Measurements from ENCODE around the gene NCF4. TPM values are rescaled to one million over a fixed set of nuclear protein-coding genes. Genes with fewer than 3 reads are reported as not detected.
A peak's percentile ranks its signal among the peaks of the same experiment; 100 is the strongest.

NCF4 gene
- total RNA-seq (10 to 100 TPM in 2 of 9 donors, 1 to 10 TPM in 7; 1.9 to 33.3 (median 4.5) TPM), polyA plus RNA-seq (1 to 10 TPM; 3.4 to 5.9 TPM)
- long read RNA-seq, donor 1, partial matches to known transcripts = 0 of 2 reads
- long read RNA-seq, donor 1, other reads (novel, unspliced or antisense) = 0 of 2 reads
- long read RNA-seq, donor 2, transcript NCF4-201 (10 exons, 1,396 nt) = major isoform, 6 of 7 reads
- long read RNA-seq, donor 2, partial matches to known transcripts = 0 of 7 reads
- long read RNA-seq, donor 2, other reads (novel, unspliced or antisense) = 0 of 7 reads
- long read RNA-seq, donor 3, transcript NCF4-201 (10 exons, 1,396 nt) = major isoform, 5 of 6 reads
- long read RNA-seq, donor 3, partial matches to known transcripts = 1 of 6 reads
- long read RNA-seq, donor 3, other reads (novel, unspliced or antisense) = 0 of 6 reads

- TF ChIP-seq CTCF (IDR thresholded peaks at IDR 0.05) = no peak
- TF ChIP-seq POLR2A (IDR thresholded peaks at IDR 0.05) = no peak
- peaks cover 0 to 13% (median 0%) of the 10 kb centered on the region in 9 donors for H3K27me3 ChIP-seq
- peak within 1 kb of the TSS in 9 of 12 donors; percentile 15 to 95 (median 46) for H3K27ac ChIP-seq
- intact Hi-C loops (cut with DNase I) = loop anchor here in 1 of 10 donors (5.0 kb wide), 1 partner anchor 111 kb away; no protein-coding TSS in a partner anchor
- WGBS, 4 donors = 73 to 76% (median 75%) methylated on average over 13 to 17 of the region's 17 CpGs
- H3K36me3 ChIP-seq = peaks cover 0 to 3% (median 0%) of the 10 kb centered on the region in 9 donors
- peak; percentile 44 to 72 (median 61) for ATAC-seq
- H3K9me3 ChIP-seq = no peaks in the 10 kb centered on the region
- H3K4me1 ChIP-seq = peaks cover 0 to 63% (median 2%) of the 10 kb centered on the region in 12 donors
- peak within 1 kb of the TSS in 9 of 12 donors; percentile 5 to 63 (median 26) for H3K4me3 ChIP-seq
- DNase-seq = peak; percentile 66 to 87 (median 77)
These were observed at the start of gene NCF4 for GRCh38 chr22:36860821-36861659. TSS of gene NCF4 (plus strand) at chr22:36861006. CDS start at chr22:36861172, 166 bp downstream.

GRCh38 chr22:36811094-36811800, 49.6 kb upstream of the NCF4 start:
- no peak for TF ChIP-seq POLR2A (IDR thresholded peaks at IDR 0.05)
- TF ChIP-seq CTCF (IDR thresholded peaks at IDR 0.05) = no peak
- Histone ChIP-seq H3K27me3 (peaks cover 4 to 56% (median 22%) of the 10 kb centered on the region in 9 donors), H3K9me3 (no peaks in the 10 kb centered on the region), H3K27ac (no peak overlapping the region), H3K36me3 (no peaks in the 10 kb centered on the region), H3K4me1 (peaks cover 0 to 12% (median under 1%) of the 10 kb centered on the region in 12 donors), H3K4me3 (no peak overlapping the region)
- whole genome bisulfite sequencing, 4 donors = 80 to 88% (median 86%) methylated on average over 3 of the region's 3 CpGs
- intact Hi-C loops (cut with DNase I) = no loop called here
- ATAC-seq (no peak), DNase-seq (no peak)

- Histone ChIP-seq H3K4me1 (peaks cover 0 to 15% (median 10%) of the 10 kb centered on the region in 12 donors), H3K27ac (no peak overlapping the region), H3K36me3 (no peaks in the 10 kb centered on the region), H3K27me3 (peaks cover 32 to 85% (median 55%) of the 10 kb centered on the region in 9 donors), H3K4me3 (no peak overlapping the region), H3K9me3 (no peaks in the 10 kb centered on the region)
- DNase-seq (no peak), ATAC-seq (no peak)
- WGBS, 4 donors = 58 to 71% (median 62%) methylated on average over 10 of the region's 10 CpGs
- no peak for TF ChIP-seq CTCF (IDR thresholded peaks at IDR 0.05)
- TF ChIP-seq POLR2A (IDR thresholded peaks at IDR 0.05) = no peak
- intact Hi-C loops (cut with DNase I) = no loop called here
These were observed 46.0 kb upstream of the NCF4 start for GRCh38 chr22:36814801-36815200.
